Measurements from ENCODE around the gene TBPL1.

- no peak for TF ChIP-seq TSHZ2 (CRISPR knock-in tag; IDR thresholded peaks at IDR 0.05)
- no peak for TF ChIP-seq PATZ1 (CRISPR knock-in tag; IDR thresholded peaks at IDR 0.05; ENCODE audit: borderline replicate concordance)
These were observed 13.8 kb downstream of the TBPL1 start for GRCh38 chr6:133966654-133967329.
